Kidney glomerular epithelial cell (primary cell): Measurements from ENCODE around the gene SCAF4.
A peak's percentile ranks its signal among the peaks of the same experiment; 100 is the strongest.
"Not testable (repeated sequence)": the region's sequence is repeated elsewhere in the genome, so short reads cannot be mapped to it uniquely, and the experiment has no call there.

ENCODE experiments used
- DNase-seq: peaks from one replicate; lab custom pipeline; 2025; lab: John Stamatoyannopoulos, UW

SCAF4 gene

GRCh38 chr21:31641416-31641922 lies 90.4 kb downstream of the SCAF4 start:
- no peak for DNase-seq

- DNase-seq, result no peak
Observed at GRCh38 chr21:31636874-31637273, 95.0 kb downstream of the SCAF4 start.

GRCh38 chr21:31634993-31635392 lies 96.9 kb downstream of the SCAF4 start:
- DNase-seq, result no peak

- not testable (repeated sequence) for DNase-seq
Observed at GRCh38 chr21:31631881-31632280, 100.0 kb downstream of the SCAF4 start.

- peak; percentile 92 for DNase-seq
Observed at GRCh38 chr21:31629972-31630711, 101.8 kb downstream of the SCAF4 start.

GRCh38 chr21:31624961-31625491 lies 106.9 kb downstream of the SCAF4 start:
- DNase-seq, result no peak

- DNase-seq, result no peak
Observed at GRCh38 chr21:31624181-31624580, 107.7 kb downstream of the SCAF4 start.

- DNase-seq, result no peak
Observed at GRCh38 chr21:31623664-31624063, 108.3 kb downstream of the SCAF4 start.

- no peak for DNase-seq
Observed at GRCh38 chr21:31622397-31622796, 109.5 kb downstream of the SCAF4 start.
